K562 (cell line): ENCODE results near the gene IL33. TPM values are rescaled to one million over a fixed set of nuclear protein-coding genes. Genes with fewer than 3 reads are reported as not detected.

Experiments used
- ATAC-seq: fragments of 200-7000 bp; cut with Tn5 transposase; 3 replicates; pipeline ENCODE4 v1.9.1; 2020; ENCODE audit warnings: moderate library complexity
- BruUV-seq: library from RNA; stranded (reverse); fragments of 400-500 nt; replicated peaks from 2 replicates; lab custom pipeline; 2021; lab: Mats Ljungman, UMichigan
- CTCF ChIA-PET: fragments of 300-600 bp; formaldehyde crosslinking; extraction: SDS; loops from one replicate; lab custom pipeline; 2021; ENCODE audit warnings: low intra/inter-chr PET ratio; lab: Yijun Ruan, JAX
- POLR2A ChIA-PET: fragments of 300-600, 350-650 bp; sonication (Branson Sonifier 250); formaldehyde crosslinking; extraction: SDS; loops from one replicate; lab custom pipeline; 2021; ENCODE audit warnings: antibody characterized with exemption, inconsistent platforms; lab: Yijun Ruan, JAX
- DNase-seq, 4 experiments: peaks; one replicate each; pipeline versions ENCODE4 v3.0.0 to v3.0.0-alpha.2; 2011 to 2018; ENCODE audit warnings: low spot score in 3 of 4, mixed read lengths in 3 of 4; ENCODE audit errors: extremely low read depth in 1 of 4
- FAIRE-seq: peaks from 2 replicates; lab custom pipeline; 2011; peaks lifted over from hg19 to GRCh38; lab: Jason Lieb, UNC
- H2AFZ ChIP-seq: 2 replicates; pipeline ENCODE4 v1.6.0; 2011; ENCODE audit warnings: low read depth, low read length, control low read depth, inconsistent platforms
- H3K27ac ChIP-seq: fragments of 200-600 bp; 3 replicates; pipeline ENCODE4 v1.8.0; 2011; ENCODE audit warnings: low read depth, mild to moderate bottlenecking, control low read depth, inconsistent platforms, low read length, moderate library complexity, mixed read lengths; ENCODE audit errors: extremely low read depth
- H3K27me3 ChIP-seq, 2 experiments: fragments of 300-600 bp in 1 of 2; 2 replicates in 1 of 2; 3 replicates in 1 of 2; pipeline versions ENCODE4 v1.6.0 to v1.8.0; 2011; ENCODE audit warnings: inconsistent platforms in 2 of 2, low read length in 2 of 2, mild to moderate bottlenecking in 1 of 2, mixed read lengths in 1 of 2, moderate library complexity in 1 of 2; ENCODE audit not compliant: control insufficient read depth in 2 of 2, insufficient read depth in 2 of 2
- H3K36me3 ChIP-seq: fragments of 300-600 bp; 3 replicates; pipeline ENCODE4 v1.8.0; 2011; ENCODE audit warnings: mild to moderate bottlenecking, low read length, inconsistent platforms; ENCODE audit not compliant: control insufficient read depth, insufficient read depth
- H3K4me1 ChIP-seq, 2 experiments: fragments of 200-600 bp in 1 of 2; replicated peaks in 1 of 2; 2 replicates in 1 of 2; 3 replicates in 1 of 2; pipeline versions ENCODE4 v1.5.1 to v1.8.0; 2011; ENCODE audit warnings: inconsistent platforms in 2 of 2, low read length in 2 of 2, mild to moderate bottlenecking in 1 of 2, mixed read lengths in 1 of 2, moderate library complexity in 1 of 2; ENCODE audit not compliant: control insufficient read depth in 2 of 2, insufficient read depth in 2 of 2
- H3K4me2 ChIP-seq: 2 replicates; pipeline ENCODE4 v1.6.1; 2011; ENCODE audit warnings: low read length, control low read depth, inconsistent platforms, mixed read lengths; ENCODE audit not compliant: insufficient read depth
- H3K4me3 ChIP-seq: fragments of 200-600 bp; sonication (generic), shearing (Covaris generic); 2 replicates; pipeline ENCODE4 v1.5.1; 2016; ENCODE audit warnings: control low read depth, inconsistent platforms
- H3K79me2 ChIP-seq: fragments of 200-600 bp; 3 replicates; pipeline ENCODE4 v1.8.0; 2011; ENCODE audit warnings: low read length, inconsistent platforms; ENCODE audit not compliant: control insufficient read depth, insufficient read depth
- H3K9ac ChIP-seq, 2 experiments: 2 replicates each; pipeline versions ENCODE4 v1.6.0 to v1.6.1; 2011; ENCODE audit warnings: low read depth in 2 of 2, low read length in 2 of 2, control low read depth in 1 of 2, inconsistent platforms in 1 of 2, mild to moderate bottlenecking in 1 of 2, mixed read lengths in 1 of 2; ENCODE audit not compliant: insufficient read depth in 1 of 2
- H3K9me1 ChIP-seq: one replicate; pipeline ENCODE4 v1.6.0; 2011; ENCODE audit warnings: inconsistent platforms, mild to moderate bottlenecking, low read length, moderate library complexity; ENCODE audit not compliant: control insufficient read depth, insufficient read depth
- H3K9me3 ChIP-seq: replicated peaks from 2 replicates; pipeline ENCODE4 v1.5.1; 2011; ENCODE audit warnings: low read depth, low read length, inconsistent platforms; ENCODE audit not compliant: control insufficient read depth, insufficient read depth
- H4K20me1 ChIP-seq: replicated peaks from 2 replicates; pipeline ENCODE4 v1.6.1; 2011; ENCODE audit warnings: low read length, inconsistent platforms, mixed read lengths; ENCODE audit not compliant: control insufficient read depth, insufficient read depth
- CEBPB ChIP-seq: fragments of 450-650 bp; IDR thresholded peaks from 2 replicates; pipeline ENCODE4 v1.6.1; 2016; ENCODE audit warnings: missing genetic modification characterization, missing compliant biosample characterization
- CEBPG ChIP-seq, 3 experiments: fragments of 200-800 bp in 1 of 3; sonication (Bioruptor generic) in 1 of 3; sonication (generic) in 1 of 3; formaldehyde crosslinking in 1 of 3; IDR thresholded peaks in 2 of 3; conservative IDR thresholded peaks in 1 of 3; 2 replicates each; pipeline versions ENCODE4 v1.6.1 to v1.8.0; 2016 to 2022; ENCODE audit warnings: missing compliant biosample characterization in 2 of 3, missing genetic modification characterization in 2 of 3, mild to moderate bottlenecking in 1 of 3, missing genetic modification reagents in 1 of 3
- KAT7 ChIP-seq: sonication (generic); formaldehyde crosslinking; IDR thresholded peaks from 2 replicates; pipeline ENCODE4 v1.8.0; 2022; ENCODE audit warnings: missing genetic modification reagents, mild to moderate bottlenecking, borderline replicate concordance
- RBM25 ChIP-seq: fragments of 200-400 bp; formaldehyde crosslinking; IDR thresholded peaks from 2 replicates; pipeline ENCODE4 v1.6.1; 2018; ENCODE audit warnings: low read length, low read depth, moderate library complexity; ENCODE audit not compliant: severe bottlenecking
- YY1 ChIP-seq, 3 experiments: IDR thresholded peaks; 2 replicates each; pipeline ENCODE4 v1.6.1; 2011; ENCODE audit warnings: low read length in 2 of 3, mild to moderate bottlenecking in 2 of 3, moderate library complexity in 2 of 3, borderline replicate concordance in 1 of 3, control low read depth in 1 of 3, low read depth in 1 of 3; ENCODE audit not compliant: insufficient read depth in 3 of 3, insufficient replicate concordance in 2 of 3, control insufficient read depth in 1 of 3, insufficient read length in 1 of 3; ENCODE audit errors: extremely low read depth in 1 of 3
- ZNF609 ChIP-seq: sonication (generic); formaldehyde crosslinking; IDR thresholded peaks from 2 replicates; pipeline ENCODE4 v1.8.1; 2023; ENCODE audit warnings: missing genetic modification reagents, mild to moderate bottlenecking, borderline replicate concordance
- WGBS: fragments of 100-300 bp; shearing (Covaris generic); methylation state at CpG from one replicate; pipeline ENCODE4 v1.1.6; 2016; ENCODE audit warnings: low coverage, mixed read lengths; ENCODE audit not compliant: insufficient coverage; ENCODE audit errors: missing lambda C conversion rate; 5-methylcytosine and 5-hydroxymethylcytosine counted together
- in situ Hi-C: fragments of 300-500 bp; cut with MboI; formaldehyde crosslinking; loops from 4 replicates; pipeline ENCODE4 v1.15.0; 2018; ENCODE audit warnings: inconsistent platforms, mixed read lengths
- intact Hi-C: fragments of 100-400 bp; cut with micrococcal nuclease; formaldehyde crosslinking; loops from 2 replicates; pipeline ENCODE4 v1.14.2; 2022
- polyA plus RNA-seq, 8 experiments: library from polyadenylated mRNA; depleted of rRNA in 4 of 8; stranded (reverse) in 5 of 8; unstranded in 3 of 8; fragments of >200 nt; fragmentation: Nextera tagmentation in 2 of 8; fragmentation: Illumina TruSeq in 1 of 8; extraction: Ambion mirVana in 2 of 8; extraction: Trizol in 1 of 8; gene quantifications; 2 replicates each; pipeline versions ENCODE4 v1.2.1 to v1.2.3, GENCODE V29; 2011 to 2014; ENCODE audit warnings: inconsistent platforms in 1 of 8, missing spikeins in 1 of 8
- total RNA-seq, 7 experiments: library from RNA; depleted of rRNA in 6 of 7; stranded (reverse); fragments of >200 nt in 6 of 7; fragmentation: Illumina TruSeq in 2 of 7; extraction: Trizol in 2 of 7; gene quantifications; 2 replicates each; pipeline versions ENCODE4 v1.2.1 to v1.2.3, GENCODE V29; 2011 to 2021; ENCODE audit warnings: low replicate concordance in 1 of 7

Gene IL33
- total and polyA plus RNA-seq, 9 of the 15 experiments (the other 6 are each of a cell fraction or from before 2014, with no cell fraction given) = not detected

- ChIA-PET POLR2A (no interaction called here), CTCF (no interaction called here)
- no peaks in the 10 kb centered on the region for H3K36me3 ChIP-seq
- H3K79me2 ChIP-seq = no peaks in the 10 kb centered on the region
- no peaks in the 10 kb centered on the region for H3K9me3 ChIP-seq
- no peak overlapping the region for H3K4me3 ChIP-seq
- H3K4me1 ChIP-seq = no peaks in the 10 kb centered on the region
- no peak overlapping the region for H3K9ac ChIP-seq
- peak; percentile 61 for TF ChIP-seq CEBPB (tag)
- TF ChIP-seq YY1 (IDR thresholded peaks at IDR 0.05; ENCODE audit: borderline replicate concordance in 1 of 3, control insufficient read depth in 1 of 3, extremely low read depth in 1 of 3, insufficient read depth in 3 of 3, insufficient read length in 1 of 3, insufficient replicate concordance in 2 of 3, low read depth in 1 of 3, low read length in 2 of 3) = no peak
- no peak for TF ChIP-seq ZNF609
- peak; percentile 25 for TF ChIP-seq RBM25
- TF ChIP-seq CEBPG (CRISPR knock-in tag; IDR thresholded peaks at IDR 0.05) = no peak
- TF ChIP-seq CEBPG (tag; conservative IDR thresholded peaks at IDR 0.05 in 1 of 2, IDR thresholded peaks at IDR 0.05 in 1 of 2) = peak in 1 of 2 experiments; percentile 84; a peak in 2 of 4 replicates
- no peak for TF ChIP-seq KAT7
- H3K9me1 ChIP-seq = no peaks in the 10 kb centered on the region
- no peak overlapping the region for H3K4me2 ChIP-seq
- intact Hi-C loops = no loop called here
- no TSS peak for BruUV-seq
- DNase-seq = no peak
- H3K27me3 ChIP-seq = no peaks in the 10 kb centered on the region
- H4K20me1 ChIP-seq = no peaks in the 10 kb centered on the region
- H2AFZ ChIP-seq = no peak overlapping the region
- 4% methylated on average over 3 of the region's 3 CpGs for WGBS
- no peak overlapping the region for H3K27ac ChIP-seq
- FAIRE-seq = no peak
- in situ Hi-C loops = no loop called here
- no peak for ATAC-seq
Observed at GRCh38 chr9:6277417-6277816, 61.8 kb downstream of the IL33 start.
